HFF-Myc (cell line): ENCODE data around the gene FBXO10.

Experiments used
- DNase-seq: peaks from one replicate; pipeline ENCODE4 v3.0.0-alpha.2; 2011; ENCODE audit warnings: low read depth; ENCODE audit errors: extremely low read depth
- H3K4me3 ChIP-seq: replicated peaks from 2 replicates; pipeline ENCODE4 v1.5.1; 2011; ENCODE audit warnings: low read depth, mild to moderate bottlenecking, control low read depth, low read length
- TF ChIP-seq, protein P1 (sequence below): IDR thresholded peaks from 2 replicates; pipeline ENCODE4 v1.5.1; 2012; ENCODE audit warnings: mild to moderate bottlenecking, low read depth, low read length, control low read depth; ENCODE audit errors: missing control alignments

Gene FBXO10

GRCh38 chr9:37554318-37554717 is 21.9 kb downstream of the FBXO10 start:
- TF ChIP-seq, protein P1, sequence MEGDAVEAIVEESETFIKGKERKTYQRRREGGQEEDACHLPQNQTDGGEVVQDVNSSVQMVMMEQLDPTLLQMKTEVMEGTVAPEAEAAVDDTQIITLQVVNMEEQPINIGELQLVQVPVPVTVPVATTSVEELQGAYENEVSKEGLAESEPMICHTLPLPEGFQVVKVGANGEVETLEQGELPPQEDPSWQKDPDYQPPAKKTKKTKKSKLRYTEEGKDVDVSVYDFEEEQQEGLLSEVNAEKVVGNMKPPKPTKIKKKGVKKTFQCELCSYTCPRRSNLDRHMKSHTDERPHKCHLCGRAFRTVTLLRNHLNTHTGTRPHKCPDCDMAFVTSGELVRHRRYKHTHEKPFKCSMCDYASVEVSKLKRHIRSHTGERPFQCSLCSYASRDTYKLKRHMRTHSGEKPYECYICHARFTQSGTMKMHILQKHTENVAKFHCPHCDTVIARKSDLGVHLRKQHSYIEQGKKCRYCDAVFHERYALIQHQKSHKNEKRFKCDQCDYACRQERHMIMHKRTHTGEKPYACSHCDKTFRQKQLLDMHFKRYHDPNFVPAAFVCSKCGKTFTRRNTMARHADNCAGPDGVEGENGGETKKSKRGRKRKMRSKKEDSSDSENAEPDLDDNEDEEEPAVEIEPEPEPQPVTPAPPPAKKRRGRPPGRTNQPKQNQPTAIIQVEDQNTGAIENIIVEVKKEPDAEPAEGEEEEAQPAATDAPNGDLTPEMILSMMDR = no peak
- DNase-seq = no peak
- no peak overlapping the region for H3K4me3 ChIP-seq

DNA sequence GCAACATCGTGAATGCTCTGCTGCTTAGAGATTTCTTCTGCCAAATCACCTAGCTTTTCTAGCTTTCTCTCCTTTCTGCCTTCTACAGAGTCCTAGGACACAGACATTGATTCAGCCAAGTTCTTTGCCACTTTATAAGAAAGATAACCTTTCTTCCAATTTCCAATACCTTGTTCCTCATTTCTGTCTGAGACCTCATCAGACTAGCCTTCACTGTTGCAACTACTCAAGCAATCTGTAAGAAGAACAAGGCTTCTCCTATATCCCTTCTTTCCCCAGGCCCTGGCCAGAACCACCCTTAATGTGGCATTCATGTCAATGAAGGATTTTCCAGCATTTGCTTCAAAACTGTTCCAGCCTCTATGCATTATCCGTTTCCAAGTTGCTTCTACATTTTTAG is 24.3 kb downstream of the FBXO10 start:
- TF ChIP-seq, protein P1 = no peak
- DNase-seq = no peak
- no peak overlapping the region for H3K4me3 ChIP-seq

GRCh38 chr9:37551468-37551867 is 24.7 kb downstream of the FBXO10 start:
- DNase-seq = no peak
- TF ChIP-seq, protein P1 = no peak
- H3K4me3 ChIP-seq = no peak overlapping the region

- DNase-seq = no peak
- TF ChIP-seq, protein P1 = no peak
- H3K4me3 ChIP-seq = no peak overlapping the region
Measured at GRCh38 chr9:37550781-37551180, 25.4 kb downstream of the FBXO10 start.

GRCh38 chr9:37549527-37549926 is 26.7 kb downstream of the FBXO10 start:
- no peak for DNase-seq
- TF ChIP-seq, protein P1 = no peak

GRCh38 chr9:37547328-37547878 is 28.8 kb downstream of the FBXO10 start:
- TF ChIP-seq, protein P1 = no peak
- DNase-seq = no peak
- no peak overlapping the region for H3K4me3 ChIP-seq

More at GRCh38 chr9:37549527-37549926, 26.7 kb downstream of the FBXO10 start:
- no peak overlapping the region for H3K4me3 ChIP-seq

GRCh38 chr9:37543468-37543867 is 32.7 kb downstream of the FBXO10 start:
- TF ChIP-seq, protein P1 = no peak
- no peak overlapping the region for H3K4me3 ChIP-seq
- no peak for DNase-seq
